Measurements from ENCODE around the gene LYRM1.
"Not testable (repeated sequence)": the region's sequence is repeated elsewhere in the genome, so short reads cannot be mapped to it uniquely, and the experiment has no call there.

The LYRM1 gene

GRCh38 chr16:20928774-20929411 lies 28.3 kb downstream of the LYRM1 start:
- no peak overlapping the region for H3K9ac ChIP-seq (ENCODE audit: insufficient read length)
- no peak for DNase-seq (ENCODE audit: low read depth, low spot score)
- H3K4me3 ChIP-seq, result no peak overlapping the region
- no peaks in the 10 kb centered on the region for H3K9me3 ChIP-seq (ENCODE audit: low read depth, low read length)
- TF ChIP-seq EZH2 (IDR thresholded peaks at IDR 0.05), result no peak
- TF ChIP-seq FOXP2 (optimal IDR thresholded peaks at IDR 0.05; ENCODE audit: control extremely low read depth, extremely low read length, insufficient read depth), result no peak
- TF ChIP-seq POLR2AphosphoS5 (IDR thresholded peaks at IDR 0.05; ENCODE audit: borderline replicate concordance, low read depth, low read length), result no peak
- no peaks in the 10 kb centered on the region for H3K36me3 ChIP-seq (ENCODE audit: insufficient read depth, low read length)
- H3K27ac ChIP-seq, result no peak overlapping the region

DNA sequence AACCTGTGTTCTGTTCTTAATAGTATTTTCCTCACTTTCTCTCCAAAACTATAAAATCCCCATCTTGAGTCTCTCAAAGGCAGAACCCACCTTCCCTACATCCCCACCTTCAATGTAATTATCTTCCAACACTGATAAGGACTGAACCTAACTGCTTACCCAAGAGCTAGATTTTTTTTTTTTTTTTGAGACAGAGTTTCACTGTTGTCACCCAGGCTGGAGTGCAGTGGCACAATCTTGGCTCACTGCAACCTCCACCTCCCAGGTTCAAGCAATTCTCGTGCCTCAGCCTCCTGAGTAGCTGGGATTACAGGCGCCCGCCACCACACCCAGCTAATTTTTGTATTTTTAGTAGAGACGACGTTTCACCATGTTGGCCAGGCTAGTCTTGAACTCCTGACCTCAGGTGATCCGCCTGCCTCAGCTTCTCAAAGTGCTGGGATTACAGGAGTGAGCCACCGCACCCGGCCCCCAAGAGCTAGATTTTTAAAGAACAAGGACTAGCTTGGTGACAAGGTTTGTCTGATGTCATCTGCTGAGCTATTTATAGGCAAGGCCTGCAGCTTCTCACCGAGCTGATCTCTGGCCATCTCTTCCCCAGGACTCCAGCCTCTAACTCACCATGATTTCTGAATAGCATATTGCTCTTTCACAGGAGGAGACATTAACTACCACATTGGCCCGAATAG lies 29.2 kb downstream of the LYRM1 start:
- not testable (repeated sequence) for H3K9me3 ChIP-seq (ENCODE audit: low read depth, low read length); DNase-seq (ENCODE audit: low read depth, low spot score); H3K9ac ChIP-seq (ENCODE audit: insufficient read length); H3K36me3 ChIP-seq (ENCODE audit: insufficient read depth, low read length); H3K4me3 ChIP-seq; H3K27ac ChIP-seq

DNA sequence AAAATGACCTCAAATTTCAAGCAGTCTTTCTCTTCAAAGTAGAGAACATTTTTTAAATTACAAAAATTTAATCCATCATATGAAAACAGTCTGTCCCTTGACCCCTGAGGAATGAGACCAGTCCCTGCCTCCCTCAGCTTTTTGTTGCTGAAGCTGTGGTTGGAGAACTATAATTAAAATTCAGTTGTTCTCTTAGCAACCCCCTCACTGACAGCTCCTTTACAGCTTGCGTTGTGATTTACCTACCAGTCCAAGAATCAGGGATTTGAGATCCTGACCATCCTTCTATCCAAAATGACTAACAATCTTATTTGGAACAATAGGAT lies 29.8 kb downstream of the LYRM1 start:
- no peak overlapping the region for H3K4me3 ChIP-seq
- no peak for TF ChIP-seq POLR2AphosphoS5 (IDR thresholded peaks at IDR 0.05; ENCODE audit: borderline replicate concordance, low read depth, low read length)
- H3K9me3 ChIP-seq (ENCODE audit: low read depth, low read length), result no peaks in the 10 kb centered on the region
- DNase-seq (ENCODE audit: low read depth, low spot score), result no peak
- no peak overlapping the region for H3K9ac ChIP-seq (ENCODE audit: insufficient read length)
- H3K27ac ChIP-seq, result no peak overlapping the region
- no peaks in the 10 kb centered on the region for H3K36me3 ChIP-seq (ENCODE audit: insufficient read depth, low read length)

DNA sequence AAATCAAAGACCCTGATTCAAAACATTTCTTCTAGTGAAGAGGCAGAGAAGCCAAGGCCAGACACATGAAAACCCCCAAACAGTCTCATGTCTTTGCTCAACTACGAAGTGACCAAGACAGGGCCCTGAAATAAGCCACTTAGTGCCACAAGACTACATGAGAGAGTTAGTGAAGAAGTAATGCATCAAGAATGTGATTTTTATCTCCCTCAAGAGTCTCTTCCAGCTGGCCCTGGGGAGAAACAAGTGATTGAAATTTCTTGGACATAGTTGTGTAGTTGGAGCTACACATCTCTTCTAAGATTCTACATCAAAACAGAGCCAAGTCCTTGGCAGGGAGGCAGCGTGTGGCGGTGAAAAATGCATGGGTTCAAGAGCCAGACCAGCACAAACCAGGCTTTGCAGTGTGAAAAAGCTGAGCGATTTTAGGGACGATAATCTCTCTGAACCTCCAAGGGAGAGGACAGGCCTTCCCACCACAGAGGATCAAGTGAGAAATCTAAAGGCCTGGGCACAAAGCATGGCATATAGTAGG lies 30.6 kb downstream of the LYRM1 start:
- no peak for DNase-seq (ENCODE audit: low read depth, low spot score)
- H3K9me3 ChIP-seq (ENCODE audit: low read depth, low read length), result no peaks in the 10 kb centered on the region
- H3K9ac ChIP-seq (ENCODE audit: insufficient read length), result no peak overlapping the region
- H3K4me3 ChIP-seq, result no peak overlapping the region
- no peak overlapping the region for H3K27ac ChIP-seq
- no peak for TF ChIP-seq EZH2 (IDR thresholded peaks at IDR 0.05)
- no peak for TF ChIP-seq FOXP2 (optimal IDR thresholded peaks at IDR 0.05; ENCODE audit: control extremely low read depth, extremely low read length, insufficient read depth)
- no peak for TF ChIP-seq POLR2AphosphoS5 (IDR thresholded peaks at IDR 0.05; ENCODE audit: borderline replicate concordance, low read depth, low read length)
- no peaks in the 10 kb centered on the region for H3K36me3 ChIP-seq (ENCODE audit: insufficient read depth, low read length)

GRCh38 chr16:20933589-20933988 lies 33.0 kb downstream of the LYRM1 start:
- no peak overlapping the region for H3K9ac ChIP-seq (ENCODE audit: insufficient read length)
- TF ChIP-seq FOXP2 (optimal IDR thresholded peaks at IDR 0.05; ENCODE audit: control extremely low read depth, extremely low read length, insufficient read depth) (no peak), EZH2 (IDR thresholded peaks at IDR 0.05) (no peak), POLR2AphosphoS5 (IDR thresholded peaks at IDR 0.05; ENCODE audit: borderline replicate concordance, low read depth, low read length) (no peak)
- H3K4me3 ChIP-seq, result no peak overlapping the region
- no peaks in the 10 kb centered on the region for H3K36me3 ChIP-seq (ENCODE audit: insufficient read depth, low read length)
- H3K9me3 ChIP-seq (ENCODE audit: low read depth, low read length), result no peaks in the 10 kb centered on the region
- DNase-seq (ENCODE audit: low read depth, low spot score), result no peak
- H3K27ac ChIP-seq, result no peak overlapping the region

DNA sequence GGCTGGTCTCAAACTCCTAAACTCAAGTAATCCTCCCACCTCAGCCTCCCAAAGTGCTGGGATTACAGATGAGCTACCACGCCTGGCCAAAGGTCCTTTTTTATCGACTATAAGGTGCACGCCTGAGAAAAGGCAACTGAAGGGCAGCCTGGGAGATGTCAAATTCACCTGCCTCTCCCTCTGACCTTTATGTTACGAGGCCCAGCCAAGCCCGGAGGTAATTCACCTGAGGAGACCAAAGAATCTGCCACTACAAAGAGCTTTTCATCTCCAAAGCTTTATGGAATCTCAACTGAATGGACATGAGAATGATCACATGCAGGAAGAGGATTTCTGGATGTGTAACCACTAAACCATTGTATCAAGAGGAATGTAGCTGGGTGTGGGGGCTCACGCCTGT lies 37.2 kb downstream of the LYRM1 start:
- no peak overlapping the region for H3K9ac ChIP-seq (ENCODE audit: insufficient read length)

GRCh38 chr16:20938426-20938825 lies 37.9 kb downstream of the LYRM1 start:
- TF ChIP-seq POLR2AphosphoS5 (IDR thresholded peaks at IDR 0.05; ENCODE audit: borderline replicate concordance, low read depth, low read length), result no peak
- no peak for TF ChIP-seq FOXP2 (optimal IDR thresholded peaks at IDR 0.05; ENCODE audit: control extremely low read depth, extremely low read length, insufficient read depth)
- no peak for TF ChIP-seq EZH2 (IDR thresholded peaks at IDR 0.05)
- Histone ChIP-seq H3K9ac (ENCODE audit: insufficient read length) (no peak overlapping the region), H3K27ac (no peak overlapping the region), H3K9me3 (ENCODE audit: low read depth, low read length) (no peaks in the 10 kb centered on the region), H3K4me3 (no peak overlapping the region), H3K36me3 (ENCODE audit: insufficient read depth, low read length) (no peaks in the 10 kb centered on the region)
- DNase-seq (ENCODE audit: low read depth, low spot score), result no peak

More for the DNA sequence above, 37.2 kb downstream of the LYRM1 start:
- H3K27ac ChIP-seq, result no peak overlapping the region
- no peak for TF ChIP-seq POLR2AphosphoS5 (IDR thresholded peaks at IDR 0.05; ENCODE audit: borderline replicate concordance, low read depth, low read length)
- no peak for TF ChIP-seq FOXP2 (optimal IDR thresholded peaks at IDR 0.05; ENCODE audit: control extremely low read depth, extremely low read length, insufficient read depth)
- no peak for TF ChIP-seq EZH2 (IDR thresholded peaks at IDR 0.05)
- H3K4me3 ChIP-seq, result no peak overlapping the region
- DNase-seq (ENCODE audit: low read depth, low spot score), result no peak
- no peaks in the 10 kb centered on the region for H3K9me3 ChIP-seq (ENCODE audit: low read depth, low read length)
- no peaks in the 10 kb centered on the region for H3K36me3 ChIP-seq (ENCODE audit: insufficient read depth, low read length)

GRCh38 chr16:20939611-20940010 lies 39.0 kb downstream of the LYRM1 start:
- no peak overlapping the region for H3K9ac ChIP-seq (ENCODE audit: insufficient read length)
- no peaks in the 10 kb centered on the region for H3K9me3 ChIP-seq (ENCODE audit: low read depth, low read length)
- H3K4me3 ChIP-seq, result no peak overlapping the region
- H3K36me3 ChIP-seq (ENCODE audit: insufficient read depth, low read length), result no peaks in the 10 kb centered on the region
- DNase-seq (ENCODE audit: low read depth, low spot score), result no peak
- TF ChIP-seq POLR2AphosphoS5 (IDR thresholded peaks at IDR 0.05; ENCODE audit: borderline replicate concordance, low read depth, low read length) (no peak), EZH2 (IDR thresholded peaks at IDR 0.05) (no peak), FOXP2 (optimal IDR thresholded peaks at IDR 0.05; ENCODE audit: control extremely low read depth, extremely low read length, insufficient read depth) (no peak)
- H3K27ac ChIP-seq, result no peak overlapping the region
